Posterior cingulate gyrus (tissue), 11 donors: ENCODE results near the gene DYNLRB1.
"Not testable (repeated sequence)": the region's sequence is repeated elsewhere in the genome, so short reads cannot be mapped to it uniquely, and the experiment has no call there.

Experiments used
- DNase-seq, 10 donors: peaks; one replicate each; pipeline versions ENCODE4 v3.0.0 to v3.0.0-alpha.2; 2020 to 2021; ENCODE audit warnings: mixed read lengths in 3 of 10
- intact Hi-C: fragments of 100-400 bp; cut with DNase I; formaldehyde crosslinking; loops from one replicate; pipeline ENCODE4 v1.15.1; 2023

DYNLRB1 gene

GRCh38 chr20:34516247-34517113 lies at the start of gene DYNLRB1:
DYNLRB1 (plus strand) TSS chr20:34516422; CDS start chr20:34516459, 37 bp downstream.
- intact Hi-C loops = loop anchor here (5.0 kb wide), 1 partner anchor 149 kb away; no protein-coding TSS in a partner anchor
- DNase-seq = peak; percentile 97 to 99 (median 98)

DNA sequence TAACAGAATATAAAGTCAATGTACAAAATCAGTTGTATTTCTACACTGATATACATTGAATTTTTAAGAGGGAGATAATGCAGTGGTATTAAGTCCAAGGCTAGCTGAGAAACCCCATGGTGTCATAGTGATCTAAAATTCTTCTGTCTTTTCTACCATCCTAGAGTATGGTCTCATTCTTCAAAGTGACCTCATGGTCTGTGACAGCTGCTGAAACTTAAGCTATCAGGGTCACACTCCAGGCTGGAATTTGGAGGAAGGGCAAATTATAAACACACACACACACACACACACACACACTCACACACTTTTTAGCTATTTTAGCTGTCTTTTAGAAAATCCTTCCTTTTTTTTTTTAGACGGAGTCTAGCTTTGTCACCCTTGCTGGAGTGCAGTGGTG lies 47.3 kb upstream of the DYNLRB1 start:
- intact Hi-C loops = no loop called here
- DNase-seq = no peak

- intact Hi-C loops = loop anchor here (2.0 kb wide), 1 partner anchor 160 kb away; no protein-coding TSS in a partner anchor
Observed at GRCh38 chr20:34472246-34472925, 43.8 kb upstream of the DYNLRB1 start.

GRCh38 chr20:34473262-34473883 lies 42.8 kb upstream of the DYNLRB1 start:
- intact Hi-C loops = loop anchor here (2.0 kb wide), 1 partner anchor 161 kb away; no protein-coding TSS in a partner anchor
- peak in 7 of 10 donors; percentile 36 to 93 (median 59) for DNase-seq

More at GRCh38 chr20:34472246-34472925, 43.8 kb upstream of the DYNLRB1 start:
- no peak for DNase-seq

DNA sequence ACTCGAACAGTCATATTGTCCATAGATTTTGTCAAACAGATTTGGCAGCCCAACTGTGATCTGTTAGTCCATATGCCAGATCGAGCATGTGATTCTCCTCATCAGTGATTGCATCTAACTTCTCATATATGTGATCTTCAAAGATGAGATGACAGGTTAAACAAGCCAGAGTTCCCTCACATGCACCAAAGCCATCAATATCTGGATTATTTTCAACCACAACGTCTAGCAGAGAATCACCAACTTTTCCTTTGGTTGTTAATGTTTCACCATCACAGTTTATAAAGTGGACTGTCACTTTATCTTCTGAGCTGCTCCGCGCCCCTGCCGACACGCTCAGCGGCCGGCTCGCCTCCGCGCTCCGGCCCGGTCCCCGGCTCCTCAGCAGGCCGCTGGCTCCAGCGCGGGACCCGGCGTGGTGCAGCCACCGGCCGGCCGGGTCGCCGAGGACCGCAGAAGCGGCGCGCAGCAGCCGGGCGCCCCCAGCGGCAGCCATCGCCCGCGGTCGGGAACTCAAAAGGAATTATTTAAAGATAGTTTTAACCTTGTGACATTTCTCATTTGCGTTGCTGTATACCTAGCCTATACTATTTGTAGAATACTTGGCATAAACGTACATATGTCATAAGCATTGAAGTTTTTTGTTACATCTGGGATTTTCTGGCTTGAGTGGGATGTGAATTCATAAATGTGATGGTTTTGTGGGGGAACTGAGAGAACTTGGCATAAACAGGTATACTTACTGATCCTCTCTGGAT lies 40.1 kb upstream of the DYNLRB1 start:
- DNase-seq = peak in 8 of 10 donors; percentile 42 to 93 (median 51)
- intact Hi-C loops = no loop called here

DNA sequence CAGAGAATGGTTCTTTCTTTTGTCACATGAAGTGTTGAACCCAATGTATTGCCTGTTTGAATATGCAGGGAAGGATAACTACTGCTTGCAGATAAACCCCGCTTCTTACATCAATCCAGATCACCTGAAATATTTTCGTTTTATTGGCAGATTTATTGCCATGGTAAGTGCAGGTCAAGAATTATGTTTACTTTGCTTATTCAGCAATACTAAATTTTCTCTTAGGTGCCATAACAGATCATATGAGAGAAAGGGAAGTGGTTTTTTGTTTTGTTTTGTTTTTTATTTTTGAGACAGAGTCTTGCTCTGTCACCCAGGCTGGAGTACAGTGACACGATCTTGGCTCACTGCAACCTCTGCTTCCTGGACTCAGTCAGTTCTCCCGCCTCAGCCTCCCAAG lies 36.6 kb upstream of the DYNLRB1 start:
- intact Hi-C loops = no loop called here
- no peak for DNase-seq

GRCh38 chr20:34482154-34482553 lies 34.1 kb upstream of the DYNLRB1 start:
- intact Hi-C loops = not testable (repeated sequence)

DNA sequence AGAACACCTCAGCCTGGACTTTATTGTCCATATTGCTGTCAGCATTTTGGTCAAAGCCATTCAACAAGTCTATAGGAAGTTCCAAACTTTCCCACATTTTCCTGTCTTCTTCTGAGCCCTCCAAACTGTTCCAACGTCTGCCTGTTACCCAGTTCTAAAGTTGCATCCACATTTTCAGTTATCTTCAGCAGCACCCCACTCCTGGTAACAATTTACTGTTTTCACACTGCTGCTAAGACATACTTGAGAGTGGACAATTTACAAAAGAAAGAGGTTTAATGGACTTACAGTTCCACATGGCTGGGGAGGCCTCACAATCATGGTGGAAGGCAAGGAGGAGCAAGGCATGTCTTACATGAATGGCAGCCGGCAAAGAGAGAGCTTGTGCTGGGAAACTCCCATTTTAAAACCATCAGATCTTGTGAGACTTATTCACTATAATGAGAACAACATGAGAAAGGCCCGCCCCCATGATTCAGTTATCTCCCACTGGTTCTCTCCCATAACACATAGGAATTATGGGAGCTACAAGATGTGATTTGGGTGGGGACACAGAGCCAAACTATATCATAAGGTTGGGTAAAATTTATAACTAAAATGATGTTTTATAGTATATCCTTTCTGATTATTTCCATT lies 32.5 kb upstream of the DYNLRB1 start:
- DNase-seq, intact Hi-C loops: not testable (repeated sequence)

More at GRCh38 chr20:34482154-34482553, 34.1 kb upstream of the DYNLRB1 start:
- DNase-seq = not testable (repeated sequence)

- no peak for DNase-seq
- intact Hi-C loops = no loop called here
Observed at GRCh38 chr20:34485068-34485634, 31.1 kb upstream of the DYNLRB1 start.

GRCh38 chr20:34491226-34491931 lies 24.8 kb upstream of the DYNLRB1 start:
- intact Hi-C loops = no loop called here
- no peak for DNase-seq

GRCh38 chr20:34491932-34492509 lies 24.2 kb upstream of the DYNLRB1 start:
- intact Hi-C loops = no loop called here
- DNase-seq = no peak

- DNase-seq = no peak
- intact Hi-C loops = no loop called here
Observed at GRCh38 chr20:34493646-34494045, 22.6 kb upstream of the DYNLRB1 start.

DNA sequence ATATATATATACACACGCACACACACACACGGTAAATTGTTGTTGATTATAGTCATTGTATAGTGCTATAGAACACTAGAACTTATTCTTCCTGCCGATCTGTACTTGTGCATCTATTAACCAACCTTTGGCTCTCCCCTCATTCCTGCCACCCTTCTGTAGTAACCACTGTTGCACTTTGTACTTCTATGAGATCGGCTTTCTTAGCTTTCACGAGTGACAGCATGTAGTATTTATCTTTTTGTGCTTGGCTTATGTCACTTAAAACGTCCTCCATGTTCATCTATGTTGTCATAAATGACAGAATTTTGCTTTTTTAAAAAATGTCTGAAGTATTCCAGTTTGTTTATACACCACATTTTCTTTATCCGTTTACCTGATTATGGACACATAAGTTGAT lies 20.9 kb upstream of the DYNLRB1 start:
- no peak for DNase-seq
- intact Hi-C loops = no loop called here

- intact Hi-C loops = no loop called here
- no peak for DNase-seq
Observed at GRCh38 chr20:34495916-34496315, 20.3 kb upstream of the DYNLRB1 start.

DNA sequence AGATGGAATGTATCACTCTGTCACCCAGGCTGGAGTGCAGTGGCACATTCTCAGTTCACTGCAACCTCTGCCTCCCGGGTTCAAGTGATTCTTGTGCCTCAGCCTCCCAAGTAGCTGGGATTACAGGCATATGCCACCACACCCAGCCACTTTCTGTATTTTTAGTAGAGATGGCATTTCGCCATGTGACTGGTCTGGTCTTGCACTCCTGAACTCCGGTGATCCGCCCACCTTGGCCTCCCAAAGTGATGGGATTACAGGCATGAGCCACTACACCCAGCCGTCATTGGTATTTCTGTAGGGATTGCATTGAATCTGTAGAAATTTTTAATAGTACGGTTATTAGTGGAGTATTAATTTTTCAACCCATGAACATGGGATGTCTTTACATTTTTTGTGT lies 18.6 kb upstream of the DYNLRB1 start:
- DNase-seq, intact Hi-C loops: not testable (repeated sequence)

GRCh38 chr20:34500823-34501222 lies 15.4 kb upstream of the DYNLRB1 start:
- DNase-seq = no peak
- intact Hi-C loops = no loop called here

DNA sequence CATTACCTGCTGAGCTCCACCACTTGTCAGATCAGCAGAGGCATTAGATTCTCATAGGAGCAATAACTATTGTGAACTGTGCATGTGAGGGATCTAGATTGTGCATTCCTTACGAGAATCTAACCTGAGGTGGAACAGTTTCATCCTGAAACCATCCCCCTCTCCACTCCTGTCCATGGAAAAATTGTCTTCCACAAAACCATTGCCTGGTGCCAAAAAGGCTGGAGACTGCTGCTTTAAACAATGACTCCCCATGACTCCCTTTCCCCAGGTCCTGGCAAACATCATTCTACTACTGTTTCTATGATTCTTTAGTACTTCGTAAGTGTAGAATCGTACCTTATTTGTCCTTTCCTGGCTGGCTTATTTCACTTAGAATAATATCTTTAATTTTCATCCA lies 9.7 kb upstream of the DYNLRB1 start:
- intact Hi-C loops = no loop called here
- no peak for DNase-seq

- DNase-seq = no peak
- intact Hi-C loops = no loop called here
Observed at GRCh38 chr20:34507702-34508413, 8.4 kb upstream of the DYNLRB1 start.
